HepG2 (cell line): Measurements from ENCODE around the gene CNTROB. TPM values are rescaled to one million over a fixed set of nuclear protein-coding genes. Genes with fewer than 3 reads are reported as not detected.
A peak's percentile ranks its signal among the peaks of the same experiment; 100 is the strongest.

Experiments used
- BHLHE40 ChIP-seq: IDR thresholded peaks from 2 replicates; pipeline ENCODE4 v1.6.1; 2011; ENCODE audit warnings: low read length, improper control_type of control experiment
- CCAR2 ChIP-seq: fragments of 200-400 bp; formaldehyde crosslinking; optimal IDR thresholded peaks from 2 replicates; pipeline ENCODE3; 2018; ENCODE audit warnings: low read depth, mild to moderate bottlenecking, low read length, moderate library complexity
- CENPBD1 ChIP-seq: sonication (generic); formaldehyde crosslinking; IDR thresholded peaks from 2 replicates; pipeline ENCODE4 v1.8.0; 2022; ENCODE audit warnings: missing genetic modification reagents, low read depth, mild to moderate bottlenecking, borderline replicate concordance
- CREB1 ChIP-seq, 2 experiments: fragments of 450-650 bp in 1 of 2; IDR thresholded peaks; 2 replicates each; pipeline ENCODE4 v1.6.1; 2016 to 2017; ENCODE audit warnings: control low read depth in 1 of 2, mild to moderate bottlenecking in 1 of 2, missing compliant biosample characterization in 1 of 2, missing genetic modification characterization in 1 of 2
- FOXP1 ChIP-seq, 2 experiments: fragments of 450-650 bp in 1 of 2; IDR thresholded peaks; 2 replicates each; pipeline ENCODE4 v1.6.1; 2017 to 2018; ENCODE audit warnings: antibody characterized with exemption in 1 of 2
- GFI1 ChIP-seq: sonication (generic); formaldehyde crosslinking; IDR thresholded peaks from 2 replicates; pipeline ENCODE4 v1.5.0; 2020; ENCODE audit warnings: missing genetic modification reagents, mild to moderate bottlenecking, borderline replicate concordance
- ISL2 ChIP-seq: sonication (generic); formaldehyde crosslinking; IDR thresholded peaks from 2 replicates; pipeline ENCODE4 v1.5.0; 2020; ENCODE audit warnings: missing genetic modification reagents
- JDP2 ChIP-seq: sonication (generic); formaldehyde crosslinking; IDR thresholded peaks from 2 replicates; pipeline ENCODE4 v1.8.1; 2022; ENCODE audit warnings: missing genetic modification reagents, borderline replicate concordance
- MAFG ChIP-seq: sonication (generic); formaldehyde crosslinking; IDR thresholded peaks from 2 replicates; pipeline ENCODE4 v1.5.1; 2020; ENCODE audit warnings: mild to moderate bottlenecking, missing genetic modification reagents
- RBM39 ChIP-seq: fragments of 200-400 bp; formaldehyde crosslinking; IDR thresholded peaks from one replicate; pipeline ENCODE4 v1.6.1; 2018; ENCODE audit warnings: antibody characterized with exemption, mild to moderate bottlenecking, low read depth, low read length; ENCODE audit not compliant: poor library complexity, severe bottlenecking
- SMYD3 ChIP-seq: sonication (generic); formaldehyde crosslinking; IDR thresholded peaks from 2 replicates; pipeline ENCODE4 v1.8.1; 2023; ENCODE audit warnings: mild to moderate bottlenecking, missing genetic modification reagents
- ZFP90 ChIP-seq: sonication (generic); formaldehyde crosslinking; IDR thresholded peaks from 2 replicates; pipeline ENCODE4 v1.8.0; 2022; ENCODE audit warnings: missing genetic modification reagents, mild to moderate bottlenecking, inconsistent platforms, borderline replicate concordance
- ZFYVE20 ChIP-seq: sonication (generic); formaldehyde crosslinking; IDR thresholded peaks from 2 replicates; pipeline ENCODE4 v1.8.0; 2023; ENCODE audit warnings: low read depth, mild to moderate bottlenecking, moderate library complexity, missing genetic modification reagents, borderline replicate concordance
- ZKSCAN5 ChIP-seq: sonication (generic); formaldehyde crosslinking; IDR thresholded peaks from 2 replicates; pipeline ENCODE4 v1.5.1; 2020; ENCODE audit warnings: mild to moderate bottlenecking, missing genetic modification reagents
- ZNF142 ChIP-seq: sonication (generic); formaldehyde crosslinking; IDR thresholded peaks from 2 replicates; pipeline ENCODE4 v1.4.0; 2020; ENCODE audit warnings: missing genetic modification reagents
- ZNF335 ChIP-seq: sonication (generic); formaldehyde crosslinking; IDR thresholded peaks from 2 replicates; pipeline ENCODE4 v1.4.0; 2020; ENCODE audit warnings: missing genetic modification reagents
- ZNF33B ChIP-seq: sonication (generic); formaldehyde crosslinking; IDR thresholded peaks from 2 replicates; pipeline ENCODE4 v1.5.1; 2020; ENCODE audit warnings: mild to moderate bottlenecking, missing genetic modification reagents
- ZNF570 ChIP-seq: sonication (generic); formaldehyde crosslinking; IDR thresholded peaks from 2 replicates; pipeline ENCODE4 v1.4.0; 2020; ENCODE audit warnings: mild to moderate bottlenecking, missing genetic modification reagents, borderline replicate concordance
- ZNF576 ChIP-seq: sonication (generic); formaldehyde crosslinking; IDR thresholded peaks from 2 replicates; pipeline ENCODE4 v1.4.0; 2020; ENCODE audit warnings: mild to moderate bottlenecking, missing genetic modification reagents
- ZNF605 ChIP-seq: sonication (generic); formaldehyde crosslinking; IDR thresholded peaks from 2 replicates; pipeline ENCODE4 v1.8.0; 2022; ENCODE audit warnings: mild to moderate bottlenecking, missing genetic modification reagents
- ZNF709 ChIP-seq: sonication (generic); formaldehyde crosslinking; IDR thresholded peaks from 2 replicates; pipeline ENCODE4 v1.5.0; 2020; ENCODE audit warnings: mild to moderate bottlenecking, missing genetic modification reagents
- ZSCAN20 ChIP-seq: sonication (generic); formaldehyde crosslinking; IDR thresholded peaks from 2 replicates; pipeline ENCODE4 v1.4.0; 2020; ENCODE audit warnings: missing genetic modification reagents, mild to moderate bottlenecking, borderline replicate concordance
- polyA plus RNA-seq, 8 experiments: library from polyadenylated mRNA; depleted of rRNA in 3 of 8; stranded (reverse) in 7 of 8; unstranded in 1 of 8; fragments of >200 nt; fragmentation: Illumina TruSeq in 4 of 8; extraction: Trizol in 4 of 8; gene quantifications; 2 replicates each; pipeline versions ENCODE4 v1.2.1 to v1.2.3, GENCODE V29; 2011 to 2016; ENCODE audit warnings: low read depth in 4 of 8, missing spikeins in 1 of 8, mixed read lengths in 1 of 8; ENCODE audit not compliant: insufficient read depth in 1 of 8
- total RNA-seq, 5 experiments: library from RNA; depleted of rRNA; stranded (reverse); fragments of >200 nt; fragmentation: Illumina TruSeq; extraction: Trizol; gene quantifications; 2 replicates each; pipeline ENCODE4 v1.2.3, GENCODE V29; 2016; ENCODE audit warnings: low read depth in 1 of 5

The CNTROB gene
- total and polyA plus RNA-seq, 2 of the 13 experiments (the other 11 are each of a cell fraction or from before 2014, with no cell fraction given): 21.2 to 24.1 TPM

- no peak for TF ChIP-seq ISL2 (CRISPR knock-in tag)
- TF ChIP-seq ZKSCAN5 (CRISPR knock-in tag): no peak
- no peak for TF ChIP-seq MAFG (CRISPR knock-in tag)
- no peak for TF ChIP-seq CENPBD1 (CRISPR knock-in tag)
- peak; percentile 90 for TF ChIP-seq ZNF605 (CRISPR knock-in tag)
- TF ChIP-seq BHLHE40: peak; percentile 69
- peak; percentile 12; the same call in 1 of the 2 replicates for TF ChIP-seq GFI1 (CRISPR knock-in tag)
- no peak for TF ChIP-seq ZFP90 (CRISPR knock-in tag)
- TF ChIP-seq ZNF33B (CRISPR knock-in tag): no peak
- TF ChIP-seq ZFYVE20 (CRISPR knock-in tag): no peak
- TF ChIP-seq ZNF570: no peak
- TF ChIP-seq ZNF335 (CRISPR knock-in tag): 0 out of 2 replicates have a peak, but pooled peaks have one; percentile 41
- no peak for TF ChIP-seq FOXP1 (IDR thresholded peaks at IDR 0.05)
- no peak for TF ChIP-seq FOXP1 (CRISPR knock-in tag; IDR thresholded peaks at IDR 0.05)
- peak; percentile 47 for TF ChIP-seq RBM39
- no peak for TF ChIP-seq SMYD3
- no peak for TF ChIP-seq JDP2 (CRISPR knock-in tag)
- no peak for TF ChIP-seq ZNF576 (CRISPR knock-in tag)
- no peak for TF ChIP-seq ZNF142
- TF ChIP-seq CREB1 (IDR thresholded peaks at IDR 0.05): no peak
- TF ChIP-seq CREB1 (CRISPR knock-in tag; IDR thresholded peaks at IDR 0.05): no peak
- TF ChIP-seq ZNF709 (CRISPR knock-in tag): no peak
- no peak for TF ChIP-seq ZSCAN20 (CRISPR knock-in tag)
- TF ChIP-seq CCAR2: no peak
These were observed 58.0 kb downstream of the CNTROB start (continued) for GRCh38 chr17:7989781-7990655.
